Central memory CD8-positive, alpha-beta T cell (primary cell): Measurements from ENCODE around the gene NOMO2.
"Not testable (repeated sequence)": the region's sequence is repeated elsewhere in the genome, so short reads cannot be mapped to it uniquely, and the experiment has no call there.

ENCODE experiments used
- ATAC-seq: fragments of 150-1000 bp; cut with Tn5 transposase; replicated peaks from 2 replicates; pipeline ENCODE4 v1.10.0; 2022; ENCODE audit warnings: mild to moderate bottlenecking, moderate FRiP score, moderate number of reproducible peaks; ENCODE audit not compliant: poor library complexity, severe bottlenecking; ENCODE audit errors: extremely low read depth
- DNase-seq, 2 donors: peaks; one replicate each; pipeline ENCODE4 v3.0.0; 2021; ENCODE audit warnings: low spot score in 2 of 2
- H3K27ac Mint-ChIP-seq: one replicate; pipeline ENCODE4 v1.8.0; 2022; ENCODE audit warnings: low read depth, mild to moderate bottlenecking, moderate library complexity, mixed read lengths
- H3K27me3 Mint-ChIP-seq: one replicate; pipeline ENCODE4 v1.8.0; 2022; ENCODE audit warnings: mixed read lengths
- H3K36me3 Mint-ChIP-seq: one replicate; pipeline ENCODE4 v1.8.0; 2022; ENCODE audit warnings: mild to moderate bottlenecking, moderate library complexity, mixed read lengths; ENCODE audit not compliant: insufficient read depth
- H3K4me1 Mint-ChIP-seq: one replicate; pipeline ENCODE4 v1.8.0; 2022; ENCODE audit warnings: mixed read lengths
- H3K4me3 Mint-ChIP-seq: one replicate; pipeline ENCODE4 v1.8.0; 2022; ENCODE audit warnings: mild to moderate bottlenecking, moderate library complexity, mixed read lengths
- H3K9me3 Mint-ChIP-seq: one replicate; pipeline ENCODE4 v1.8.0; 2022; ENCODE audit warnings: mixed read lengths

NOMO2 gene

GRCh38 chr16:18561727-18562314 lies at the start of gene NOMO2:
Gene NOMO2 (minus strand): TSS chr16:18562097. CDS start chr16:18562040, 57 bp downstream.
- H3K27ac Mint-ChIP-seq, H3K4me1 Mint-ChIP-seq, H3K36me3 Mint-ChIP-seq, H3K9me3 Mint-ChIP-seq, H3K27me3 Mint-ChIP-seq: not testable (repeated sequence)
- H3K4me3 Mint-ChIP-seq, result peak within 1 kb of the TSS; percentile 67
- ATAC-seq (peak; percentile 95), DNase-seq (peak; percentile 84 to 95)

- H3K27me3 Mint-ChIP-seq, result peaks cover 18% of the 10 kb centered on the region
- not testable (repeated sequence) for H3K36me3 Mint-ChIP-seq, H3K27ac Mint-ChIP-seq, H3K9me3 Mint-ChIP-seq, H3K4me3 Mint-ChIP-seq, DNase-seq, H3K4me1 Mint-ChIP-seq, ATAC-seq
Measured at GRCh38 chr16:18610147-18610803, 48.4 kb upstream of the NOMO2 start.

GRCh38 chr16:18608271-18608670 lies 46.4 kb upstream of the NOMO2 start:
- H3K4me1 Mint-ChIP-seq, DNase-seq, H3K4me3 Mint-ChIP-seq, H3K9me3 Mint-ChIP-seq, H3K36me3 Mint-ChIP-seq, ATAC-seq, H3K27ac Mint-ChIP-seq: not testable (repeated sequence)
- peaks cover 18% of the 10 kb centered on the region for H3K27me3 Mint-ChIP-seq

- peak; percentile 92 for ATAC-seq
- H3K27me3 Mint-ChIP-seq, H3K4me3 Mint-ChIP-seq, H3K4me1 Mint-ChIP-seq, H3K36me3 Mint-ChIP-seq, H3K27ac Mint-ChIP-seq, H3K9me3 Mint-ChIP-seq, DNase-seq: not testable (repeated sequence)
Measured at GRCh38 chr16:18603572-18604246, 41.8 kb upstream of the NOMO2 start.

- H3K27ac Mint-ChIP-seq, H3K4me1 Mint-ChIP-seq, H3K9me3 Mint-ChIP-seq: not testable (repeated sequence)
Measured at GRCh38 chr16:18598582-18598981, 36.7 kb upstream of the NOMO2 start.

GRCh38 chr16:18597734-18598133 lies 35.8 kb upstream of the NOMO2 start:
- H3K36me3 Mint-ChIP-seq, ATAC-seq, H3K27me3 Mint-ChIP-seq, DNase-seq, H3K4me3 Mint-ChIP-seq, H3K27ac Mint-ChIP-seq, H3K9me3 Mint-ChIP-seq, H3K4me1 Mint-ChIP-seq: not testable (repeated sequence)

More at GRCh38 chr16:18598582-18598981, 36.7 kb upstream of the NOMO2 start:
- not testable (repeated sequence) for H3K27me3 Mint-ChIP-seq, DNase-seq, H3K36me3 Mint-ChIP-seq, H3K4me3 Mint-ChIP-seq, ATAC-seq

GRCh38 chr16:18597319-18597718 lies 35.4 kb upstream of the NOMO2 start:
- H3K4me1 Mint-ChIP-seq, H3K36me3 Mint-ChIP-seq, H3K9me3 Mint-ChIP-seq, ATAC-seq, H3K27me3 Mint-ChIP-seq, H3K27ac Mint-ChIP-seq, DNase-seq, H3K4me3 Mint-ChIP-seq: not testable (repeated sequence)

- not testable (repeated sequence) for DNase-seq, H3K4me3 Mint-ChIP-seq, H3K9me3 Mint-ChIP-seq, ATAC-seq, H3K36me3 Mint-ChIP-seq, H3K27ac Mint-ChIP-seq, H3K27me3 Mint-ChIP-seq, H3K4me1 Mint-ChIP-seq
Measured at GRCh38 chr16:18595796-18596195, 33.9 kb upstream of the NOMO2 start.

- ATAC-seq, H3K4me3 Mint-ChIP-seq, DNase-seq, H3K27me3 Mint-ChIP-seq, H3K4me1 Mint-ChIP-seq, H3K36me3 Mint-ChIP-seq, H3K9me3 Mint-ChIP-seq, H3K27ac Mint-ChIP-seq: not testable (repeated sequence)
Measured at GRCh38 chr16:18594880-18595279, 33.0 kb upstream of the NOMO2 start.

GRCh38 chr16:18593904-18594303 lies 32.0 kb upstream of the NOMO2 start:
- not testable (repeated sequence) for DNase-seq, H3K27me3 Mint-ChIP-seq, H3K27ac Mint-ChIP-seq, ATAC-seq, H3K4me3 Mint-ChIP-seq, H3K4me1 Mint-ChIP-seq, H3K36me3 Mint-ChIP-seq, H3K9me3 Mint-ChIP-seq

- not testable (repeated sequence) for H3K4me1 Mint-ChIP-seq, DNase-seq, H3K4me3 Mint-ChIP-seq, H3K27ac Mint-ChIP-seq, H3K9me3 Mint-ChIP-seq, H3K27me3 Mint-ChIP-seq, ATAC-seq, H3K36me3 Mint-ChIP-seq
Measured at GRCh38 chr16:18592982-18593381, 31.1 kb upstream of the NOMO2 start.

GRCh38 chr16:18591908-18592307 lies 30.0 kb upstream of the NOMO2 start:
- DNase-seq, result peak in 1 of 2 donors; percentile 11
- H3K27ac Mint-ChIP-seq, H3K36me3 Mint-ChIP-seq, H3K27me3 Mint-ChIP-seq, H3K4me1 Mint-ChIP-seq, ATAC-seq, H3K4me3 Mint-ChIP-seq, H3K9me3 Mint-ChIP-seq: not testable (repeated sequence)

GRCh38 chr16:18591441-18591840 lies 29.5 kb upstream of the NOMO2 start:
- ATAC-seq, H3K27ac Mint-ChIP-seq, H3K4me3 Mint-ChIP-seq, DNase-seq, H3K4me1 Mint-ChIP-seq, H3K9me3 Mint-ChIP-seq, H3K27me3 Mint-ChIP-seq, H3K36me3 Mint-ChIP-seq: not testable (repeated sequence)
